HFF-Myc (cell line): ENCODE data around the gene SV2C.

Experiments used
- DNase-seq: peaks from one replicate; pipeline ENCODE4 v3.0.0-alpha.2; 2011; ENCODE audit warnings: low read depth; ENCODE audit errors: extremely low read depth
- H3K4me3 ChIP-seq: replicated peaks from 2 replicates; pipeline ENCODE4 v1.5.1; 2011; ENCODE audit warnings: low read depth, mild to moderate bottlenecking, control low read depth, low read length
- TF ChIP-seq, protein P1 (sequence below): IDR thresholded peaks from 2 replicates; pipeline ENCODE4 v1.5.1; 2012; ENCODE audit warnings: mild to moderate bottlenecking, low read depth, low read length, control low read depth; ENCODE audit errors: missing control alignments

Gene SV2C

DNA sequence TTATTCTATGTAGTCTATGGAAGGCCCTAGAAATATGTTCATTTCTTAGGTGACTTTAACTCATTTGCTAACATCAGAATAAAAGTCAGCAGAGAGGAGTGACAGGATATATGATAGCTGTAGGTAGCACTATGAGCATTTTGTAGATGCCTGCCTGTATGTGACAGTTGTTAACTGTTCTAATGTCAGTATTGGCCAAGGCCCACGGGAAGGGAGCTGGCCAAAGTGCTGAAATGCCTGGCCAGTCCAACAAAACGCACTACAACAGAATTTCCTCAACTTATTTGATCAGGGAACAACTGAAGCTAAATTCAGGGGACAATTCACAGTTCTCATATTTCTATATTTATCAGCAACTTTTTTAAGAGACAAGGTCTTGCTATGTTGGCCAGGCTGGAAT, 20.8 kb downstream of the SV2C start:
- no peak overlapping the region for H3K4me3 ChIP-seq
- TF ChIP-seq, protein P1, sequence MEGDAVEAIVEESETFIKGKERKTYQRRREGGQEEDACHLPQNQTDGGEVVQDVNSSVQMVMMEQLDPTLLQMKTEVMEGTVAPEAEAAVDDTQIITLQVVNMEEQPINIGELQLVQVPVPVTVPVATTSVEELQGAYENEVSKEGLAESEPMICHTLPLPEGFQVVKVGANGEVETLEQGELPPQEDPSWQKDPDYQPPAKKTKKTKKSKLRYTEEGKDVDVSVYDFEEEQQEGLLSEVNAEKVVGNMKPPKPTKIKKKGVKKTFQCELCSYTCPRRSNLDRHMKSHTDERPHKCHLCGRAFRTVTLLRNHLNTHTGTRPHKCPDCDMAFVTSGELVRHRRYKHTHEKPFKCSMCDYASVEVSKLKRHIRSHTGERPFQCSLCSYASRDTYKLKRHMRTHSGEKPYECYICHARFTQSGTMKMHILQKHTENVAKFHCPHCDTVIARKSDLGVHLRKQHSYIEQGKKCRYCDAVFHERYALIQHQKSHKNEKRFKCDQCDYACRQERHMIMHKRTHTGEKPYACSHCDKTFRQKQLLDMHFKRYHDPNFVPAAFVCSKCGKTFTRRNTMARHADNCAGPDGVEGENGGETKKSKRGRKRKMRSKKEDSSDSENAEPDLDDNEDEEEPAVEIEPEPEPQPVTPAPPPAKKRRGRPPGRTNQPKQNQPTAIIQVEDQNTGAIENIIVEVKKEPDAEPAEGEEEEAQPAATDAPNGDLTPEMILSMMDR: no peak
- peak; percentile 4 for DNase-seq

DNA sequence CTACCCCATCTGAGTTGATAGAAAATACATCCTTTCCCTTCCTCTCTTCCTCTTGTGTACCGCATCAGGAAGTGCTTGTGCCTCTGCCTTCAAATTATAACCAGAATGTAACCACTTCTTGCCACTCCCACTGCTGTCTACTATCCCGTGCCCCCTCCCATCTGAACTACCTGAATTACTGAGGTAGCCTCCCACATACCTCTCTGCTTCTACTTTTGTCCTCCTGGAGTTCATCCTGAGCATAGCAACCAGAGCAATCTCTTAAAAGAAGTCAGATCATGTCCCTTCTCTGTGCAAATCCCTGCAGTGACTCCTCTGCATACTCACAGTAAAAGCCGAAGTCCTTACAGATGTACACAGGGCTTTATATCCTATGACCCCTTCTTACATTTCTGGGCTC, 23.0 kb downstream of the SV2C start:
- TF ChIP-seq, protein P1: no peak
- no peak overlapping the region for H3K4me3 ChIP-seq
- no peak for DNase-seq

DNA sequence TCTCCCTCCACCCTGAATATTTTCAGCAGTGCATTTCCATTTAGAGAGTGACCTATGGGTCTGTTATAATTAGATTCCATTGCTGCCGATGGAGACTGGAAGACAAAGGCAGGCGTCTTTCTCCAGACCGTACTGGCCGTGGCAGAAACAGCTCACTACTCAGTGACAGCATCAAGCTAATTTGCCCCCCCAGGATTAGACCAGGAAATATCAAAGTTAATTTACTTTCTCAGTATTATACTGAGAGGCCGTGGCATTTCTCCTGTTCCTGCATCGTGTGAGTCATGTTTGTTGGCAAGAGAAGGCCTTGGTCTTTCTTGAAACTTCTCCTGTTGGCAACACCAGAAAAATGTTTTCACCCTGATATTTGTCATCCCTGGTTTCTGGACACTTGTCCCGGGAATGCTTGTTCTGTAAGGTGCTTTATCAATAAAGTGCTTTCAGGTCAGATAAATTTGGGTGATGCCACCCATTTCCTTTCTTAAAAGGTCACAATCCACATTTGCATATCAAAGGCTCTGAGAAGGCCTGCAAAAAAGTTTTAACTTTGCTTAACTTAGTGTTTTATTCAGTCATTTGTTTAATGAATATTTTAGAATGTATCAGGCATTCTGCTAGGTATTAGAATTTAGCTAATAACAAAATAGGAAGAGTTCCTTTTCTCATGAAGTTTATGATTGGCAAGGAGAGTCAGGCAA, 28.4 kb downstream of the SV2C start:
- TF ChIP-seq, protein P1: no peak
- H3K4me3 ChIP-seq: no peak overlapping the region
- DNase-seq: no peak

DNA sequence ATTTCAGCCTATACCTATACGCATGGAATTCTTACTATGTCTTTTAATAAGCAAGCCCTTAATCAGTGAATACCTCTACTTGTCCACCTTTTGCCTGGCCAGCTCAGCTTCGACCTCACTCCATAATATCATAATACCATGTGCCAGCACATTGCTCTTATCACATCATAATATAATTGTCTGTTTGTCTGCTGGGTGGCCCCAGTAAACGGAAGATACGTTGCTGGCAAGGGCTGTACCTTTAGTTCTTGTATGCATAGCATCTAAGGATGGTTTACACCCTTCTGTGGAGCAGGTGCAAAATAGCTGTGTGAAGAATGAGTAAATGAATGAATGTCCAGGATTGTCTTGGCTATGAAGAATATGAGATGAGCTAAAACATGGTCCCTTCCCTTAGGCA, 29.9 kb downstream of the SV2C start:
- no peak for DNase-seq
- H3K4me3 ChIP-seq: no peak overlapping the region
- TF ChIP-seq, protein P1: no peak

DNA sequence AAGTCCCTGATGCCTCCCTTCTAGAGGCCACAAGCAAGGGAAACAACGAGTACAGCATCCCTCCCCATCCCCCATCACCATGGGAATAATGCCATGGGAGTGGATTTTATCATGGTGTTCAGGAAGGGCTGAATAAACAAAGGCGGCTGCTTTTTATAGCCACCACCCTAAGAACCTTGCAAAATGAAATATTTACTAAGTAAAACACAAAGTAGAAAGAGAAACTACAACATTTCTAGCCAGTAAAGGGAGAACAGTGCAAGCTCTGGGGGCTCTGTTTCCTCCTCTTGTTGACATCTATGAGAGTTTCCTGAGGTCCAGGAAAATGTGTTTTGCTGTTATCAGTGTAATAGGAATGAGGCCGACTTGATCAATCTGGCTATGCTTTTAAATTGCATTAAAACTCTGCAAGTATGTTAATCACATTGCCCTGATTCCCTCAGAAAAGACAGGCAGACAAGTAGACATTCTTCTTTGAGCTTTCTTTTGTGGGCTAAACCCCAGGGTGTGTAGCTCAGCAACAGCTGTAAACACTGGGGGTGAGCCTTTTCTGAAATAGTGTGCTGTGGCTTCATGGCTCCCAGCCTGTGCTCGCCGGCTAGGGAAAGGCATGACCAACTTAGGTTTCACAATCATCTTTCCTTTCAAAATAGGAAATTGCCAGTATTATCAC, 31.1 kb downstream of the SV2C start:
- no peak overlapping the region for H3K4me3 ChIP-seq
- TF ChIP-seq, protein P1: no peak
- DNase-seq: no peak

DNA sequence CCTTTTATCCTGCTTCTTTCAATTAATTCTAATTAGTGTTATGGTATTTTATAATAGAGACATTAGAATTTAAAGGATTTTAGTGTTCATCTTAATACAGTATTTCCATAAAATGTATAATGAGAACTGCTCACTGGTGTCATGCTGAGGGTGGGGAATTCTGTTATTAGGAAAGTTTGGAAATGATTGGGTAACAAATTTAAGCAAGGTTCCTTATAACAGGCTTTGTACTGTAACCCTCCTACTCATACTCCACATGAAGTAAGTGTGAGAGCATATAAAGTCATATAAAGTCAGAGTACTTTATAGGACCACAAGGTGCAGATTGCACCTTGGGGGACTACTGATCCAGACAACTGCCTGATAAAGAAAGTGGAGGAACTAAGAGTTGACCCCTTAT, 42.2 kb downstream of the SV2C start:
- no peak for DNase-seq
- TF ChIP-seq, protein P1: no peak
- H3K4me3 ChIP-seq: no peak overlapping the region
